Memory B cell (primary cell): Measurements from ENCODE around the gene SSX2B.
"Not testable (repeated sequence)": the region's sequence is repeated elsewhere in the genome, so short reads cannot be mapped to it uniquely, and the experiment has no call there.

ENCODE experiments used
- ATAC-seq: fragments of 150-1000 bp; cut with Tn5 transposase; 2 replicates; pipeline ENCODE4 v1.10.0; 2021; ENCODE audit warnings: low read depth, mild to moderate bottlenecking, moderate library complexity
- DNase-seq, 2 donors: peaks; one replicate each; pipeline ENCODE4 v3.0.0; 2022; ENCODE audit warnings: low spot score in 2 of 2
- H3K27ac Mint-ChIP-seq: one replicate; pipeline ENCODE4 v1.8.0; 2022; ENCODE audit warnings: mild to moderate bottlenecking, moderate library complexity, mixed read lengths
- H3K27me3 Mint-ChIP-seq: one replicate; pipeline ENCODE4 v1.8.0; 2022; ENCODE audit warnings: mixed read lengths
- H3K36me3 Mint-ChIP-seq: one replicate; pipeline ENCODE4 v1.8.0; 2022; ENCODE audit warnings: mild to moderate bottlenecking, mixed read lengths
- H3K4me1 Mint-ChIP-seq: one replicate; pipeline ENCODE4 v1.8.0; 2022; ENCODE audit warnings: mixed read lengths
- H3K4me3 Mint-ChIP-seq: one replicate; pipeline ENCODE4 v1.8.0; 2022; ENCODE audit warnings: mild to moderate bottlenecking, moderate library complexity, mixed read lengths
- H3K9me3 Mint-ChIP-seq: one replicate; pipeline ENCODE4 v1.8.0; 2022; ENCODE audit warnings: mixed read lengths

SSX2B gene

DNA sequence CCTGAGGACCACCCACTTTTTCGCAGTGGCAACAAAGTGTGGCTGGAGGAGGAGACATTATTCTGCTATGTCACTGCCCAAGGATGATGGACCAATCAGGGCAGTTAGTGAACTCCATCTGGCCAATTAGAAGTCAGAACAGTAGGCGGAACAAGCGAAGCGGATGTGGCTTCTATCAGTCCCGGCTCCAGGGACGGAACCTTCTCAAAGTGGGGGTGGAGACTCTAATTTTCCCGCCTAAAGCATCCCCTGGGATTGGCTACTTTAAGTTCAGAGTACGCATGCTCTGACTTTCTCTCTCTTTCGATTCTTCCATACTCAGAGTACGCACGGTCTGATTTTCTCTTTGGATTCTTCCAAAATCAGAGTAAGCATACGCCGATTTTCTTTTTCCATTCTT, at the start of gene SSX2B:
SSX2B (plus strand) TSS at position 301 of the 400 bp plus-strand sequence. CDS start 1,429 bp downstream, outside the sequence.
- not testable (repeated sequence) for H3K4me1 Mint-ChIP-seq, H3K36me3 Mint-ChIP-seq, H3K27me3 Mint-ChIP-seq, H3K4me3 Mint-ChIP-seq, H3K9me3 Mint-ChIP-seq, ATAC-seq, DNase-seq, H3K27ac Mint-ChIP-seq

- H3K27ac Mint-ChIP-seq, H3K36me3 Mint-ChIP-seq, ATAC-seq, H3K9me3 Mint-ChIP-seq, H3K4me1 Mint-ChIP-seq, H3K4me3 Mint-ChIP-seq, H3K27me3 Mint-ChIP-seq, DNase-seq: not testable (repeated sequence)
Observed at GRCh38 chrX:52707078-52707477, 44.0 kb upstream of the SSX2B start, which contains the start of gene SSX2. Gene SSX2 (minus strand): TSS chrX:52707178. CDS start chrX:52705749, 1,429 bp downstream.

DNA sequence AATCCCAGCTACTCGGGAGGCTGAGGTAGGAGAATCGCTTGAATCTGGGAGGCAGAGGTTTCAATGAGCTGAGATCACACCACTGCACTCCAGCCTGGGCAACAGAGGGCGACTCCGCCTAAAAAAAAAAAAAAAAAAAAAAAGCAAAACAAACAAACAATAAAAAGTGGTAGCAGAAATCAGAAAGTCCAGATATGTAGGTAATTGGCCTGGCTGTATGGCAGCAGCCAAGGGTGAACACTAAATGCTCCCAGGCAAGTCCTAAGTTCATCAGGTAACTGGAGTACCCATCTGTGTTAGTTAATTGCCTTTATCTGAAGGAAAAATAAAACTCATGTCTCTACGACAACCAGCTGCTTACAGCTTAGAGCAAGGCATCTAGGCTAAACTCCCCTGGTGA, 14.9 kb downstream of the SSX2B start:
- not testable (repeated sequence) for H3K4me3 Mint-ChIP-seq, H3K27ac Mint-ChIP-seq, H3K27me3 Mint-ChIP-seq, H3K4me1 Mint-ChIP-seq, H3K9me3 Mint-ChIP-seq, H3K36me3 Mint-ChIP-seq, ATAC-seq, DNase-seq

GRCh38 chrX:52773504-52773903, 22.5 kb downstream of the SSX2B start:
- not testable (repeated sequence) for H3K36me3 Mint-ChIP-seq, H3K9me3 Mint-ChIP-seq

GRCh38 chrX:52797327-52797726, 46.3 kb downstream of the SSX2B start, which contains the start of gene SPANXN5:
Gene SPANXN5 (minus strand): TSS chrX:52797427. CDS start chrX:52797348, 79 bp downstream.
- not testable (repeated sequence) for H3K9me3 Mint-ChIP-seq, H3K4me1 Mint-ChIP-seq, H3K4me3 Mint-ChIP-seq, H3K36me3 Mint-ChIP-seq, H3K27me3 Mint-ChIP-seq, DNase-seq, ATAC-seq, H3K27ac Mint-ChIP-seq

More at GRCh38 chrX:52773504-52773903, 22.5 kb downstream of the SSX2B start:
- not testable (repeated sequence) for H3K4me3 Mint-ChIP-seq, H3K4me1 Mint-ChIP-seq, ATAC-seq, DNase-seq, H3K27ac Mint-ChIP-seq, H3K27me3 Mint-ChIP-seq

DNA sequence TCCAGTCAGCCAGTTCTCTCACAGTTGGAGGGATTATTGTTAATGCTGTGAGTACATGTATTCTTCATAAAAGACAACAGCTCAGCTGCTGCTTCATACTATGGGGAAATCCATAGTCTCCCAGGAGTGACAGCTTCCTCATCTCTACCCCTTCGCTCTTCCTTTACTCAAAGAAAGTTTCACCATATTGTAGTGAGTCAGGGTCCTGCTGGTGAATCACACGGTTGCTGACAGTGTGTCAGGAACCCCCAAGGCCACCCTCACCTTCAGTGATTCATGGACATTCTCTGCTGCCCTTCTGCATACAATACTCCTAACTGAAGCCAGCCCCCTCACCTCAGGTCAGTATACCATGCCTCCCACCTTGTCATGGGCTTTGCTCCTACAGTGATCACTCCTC, 53.8 kb downstream of the SSX2B start:
- not testable (repeated sequence) for H3K36me3 Mint-ChIP-seq, H3K4me3 Mint-ChIP-seq

More for the DNA sequence above, 53.8 kb downstream of the SSX2B start:
- not testable (repeated sequence) for ATAC-seq, H3K27me3 Mint-ChIP-seq, DNase-seq, H3K9me3 Mint-ChIP-seq, H3K4me1 Mint-ChIP-seq, H3K27ac Mint-ChIP-seq
